Measurements from ENCODE around the gene MBD3L1.

DNA sequence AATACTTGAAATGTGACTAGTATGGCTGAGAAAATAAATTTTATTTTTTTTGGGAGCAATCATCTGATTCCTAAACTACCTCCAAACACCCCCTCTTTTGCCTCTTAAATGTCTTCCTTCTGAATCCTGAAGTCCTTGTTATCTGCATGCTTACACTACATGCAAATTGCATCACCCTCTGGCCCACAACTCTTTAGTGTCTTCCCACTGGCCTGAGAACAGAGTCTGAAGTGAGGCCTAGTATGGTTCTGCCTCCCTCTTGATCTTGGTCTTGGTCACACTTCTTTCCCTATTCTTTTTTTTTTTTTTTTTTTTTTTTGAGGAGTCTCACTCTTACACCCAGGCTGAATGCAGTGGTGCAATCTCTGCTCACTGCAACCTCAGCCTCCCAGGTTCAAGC is 4.9 kb upstream of the MBD3L1 start:
- TF ChIP-seq, protein P1, sequence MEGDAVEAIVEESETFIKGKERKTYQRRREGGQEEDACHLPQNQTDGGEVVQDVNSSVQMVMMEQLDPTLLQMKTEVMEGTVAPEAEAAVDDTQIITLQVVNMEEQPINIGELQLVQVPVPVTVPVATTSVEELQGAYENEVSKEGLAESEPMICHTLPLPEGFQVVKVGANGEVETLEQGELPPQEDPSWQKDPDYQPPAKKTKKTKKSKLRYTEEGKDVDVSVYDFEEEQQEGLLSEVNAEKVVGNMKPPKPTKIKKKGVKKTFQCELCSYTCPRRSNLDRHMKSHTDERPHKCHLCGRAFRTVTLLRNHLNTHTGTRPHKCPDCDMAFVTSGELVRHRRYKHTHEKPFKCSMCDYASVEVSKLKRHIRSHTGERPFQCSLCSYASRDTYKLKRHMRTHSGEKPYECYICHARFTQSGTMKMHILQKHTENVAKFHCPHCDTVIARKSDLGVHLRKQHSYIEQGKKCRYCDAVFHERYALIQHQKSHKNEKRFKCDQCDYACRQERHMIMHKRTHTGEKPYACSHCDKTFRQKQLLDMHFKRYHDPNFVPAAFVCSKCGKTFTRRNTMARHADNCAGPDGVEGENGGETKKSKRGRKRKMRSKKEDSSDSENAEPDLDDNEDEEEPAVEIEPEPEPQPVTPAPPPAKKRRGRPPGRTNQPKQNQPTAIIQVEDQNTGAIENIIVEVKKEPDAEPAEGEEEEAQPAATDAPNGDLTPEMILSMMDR (IDR thresholded peaks at IDR 0.05; ENCODE audit: insufficient read depth, low read length, poor library complexity, severe bottlenecking): no peak
- no peak for TF ChIP-seq EZH2phosphoT487 (conservative IDR thresholded peaks at IDR 0.05; ENCODE audit: low read length)

Measured in SU-DHL-6 (cell line).